Bronchial epithelial cell (primary cell): Measurements from ENCODE around the gene POU4F1. TPM values are rescaled to one million over a fixed set of nuclear protein-coding genes. Genes with fewer than 3 reads are reported as not detected.

ENCODE experiments used
- DNase-seq: peaks from one replicate; pipeline ENCODE4 v3.0.0-alpha.2; 2010; ENCODE audit warnings: low read depth
- FAIRE-seq: peaks from 2 replicates; lab custom pipeline; 2011; peaks lifted over from hg19 to GRCh38; lab: Jason Lieb, UNC
- H3K27me3 ChIP-seq: 2 replicates; pipeline ENCODE4 v1.5.1; 2011; ENCODE audit warnings: low read length; ENCODE audit not compliant: control insufficient read depth, insufficient read depth
- H3K36me3 ChIP-seq: 2 replicates; pipeline ENCODE4 v1.5.1; 2011; ENCODE audit warnings: low read length; ENCODE audit not compliant: control insufficient read depth, insufficient read depth
- H3K4me3 ChIP-seq: 2 replicates; pipeline ENCODE4 v1.5.1; 2011; ENCODE audit warnings: mild to moderate bottlenecking, low read depth, low read length, control low read depth
- CTCF ChIP-seq: IDR thresholded peaks from 2 replicates; pipeline ENCODE4 v1.5.1; 2011; ENCODE audit warnings: mild to moderate bottlenecking, moderate library complexity, low read length, control low read depth, inconsistent platforms; ENCODE audit not compliant: insufficient read depth, severe bottlenecking
- total RNA-seq: library from RNA; depleted of rRNA; stranded (reverse); fragments of >200 nt; gene quantifications from 2 replicates; pipeline ENCODE4 v1.2.1, GENCODE V29; 2014

POU4F1 gene
- total RNA-seq, 1 donor from 2014 or later, result not detected

- Histone ChIP-seq H3K4me3 (no peak overlapping the region), H3K36me3 (no peaks in the 10 kb centered on the region), H3K27me3 (peaks cover 83% of the 10 kb centered on the region)
- FAIRE-seq, result no peak
- peak; percentile 8 for TF ChIP-seq CTCF
- DNase-seq, result peak; percentile 40
Measured at GRCh38 chr13:78604782-78605611, 1.6 kb upstream of the POU4F1 start.

GRCh38 chr13:78602561-78603239, 652 bp downstream of the POU4F1 start:
- Histone ChIP-seq H3K36me3 (no peaks in the 10 kb centered on the region), H3K27me3 (peaks cover 75% of the 10 kb centered on the region), H3K4me3 (peak overlapping the region; percentile 13)
- no peak for TF ChIP-seq CTCF
- DNase-seq (no peak), FAIRE-seq (no peak)

GRCh38 chr13:78601874-78602560, 1.3 kb downstream of the POU4F1 start:
- FAIRE-seq, result no peak
- Histone ChIP-seq H3K36me3 (no peaks in the 10 kb centered on the region), H3K27me3 (peaks cover 75% of the 10 kb centered on the region), H3K4me3 (no peak overlapping the region)
- TF ChIP-seq CTCF, result no peak
- DNase-seq, result no peak

GRCh38 chr13:78601124-78601873, 2.1 kb downstream of the POU4F1 start:
- Histone ChIP-seq H3K27me3 (peaks cover 74% of the 10 kb centered on the region), H3K4me3 (no peak overlapping the region), H3K36me3 (no peaks in the 10 kb centered on the region)
- no peak for TF ChIP-seq CTCF
- FAIRE-seq (no peak), DNase-seq (no peak)

- no peak for DNase-seq
- peaks cover 74% of the 10 kb centered on the region for H3K27me3 ChIP-seq
- FAIRE-seq, result no peak
- H3K4me3 ChIP-seq, result no peak overlapping the region
- no peaks in the 10 kb centered on the region for H3K36me3 ChIP-seq
- no peak for TF ChIP-seq CTCF
Measured at GRCh38 chr13:78600280-78600883, 3.0 kb downstream of the POU4F1 start.
